ENCODE measurements around the gene BATF.
A peak's percentile ranks its signal among the peaks of the same experiment; 100 is the strongest.

DNA sequence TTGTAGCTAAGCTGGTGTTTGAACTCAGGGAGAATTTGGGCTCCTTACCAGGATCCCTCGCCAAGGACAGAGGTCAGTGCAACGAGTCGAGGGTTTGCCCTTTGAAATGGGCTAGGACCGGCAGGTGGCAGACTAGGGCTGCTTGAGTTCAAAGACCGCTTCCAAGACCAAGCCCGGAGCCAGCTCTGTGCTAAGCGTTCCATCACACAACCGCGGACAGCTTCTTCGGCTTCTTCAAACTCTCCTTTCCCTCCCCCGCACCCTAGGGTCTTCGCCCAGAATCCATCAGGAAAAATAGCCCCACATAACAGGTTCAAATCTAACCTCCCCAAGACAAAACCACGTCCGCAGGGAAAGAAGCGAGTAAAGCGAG, 55.4 kb downstream of the BATF start:
- TF ChIP-seq, protein P1, sequence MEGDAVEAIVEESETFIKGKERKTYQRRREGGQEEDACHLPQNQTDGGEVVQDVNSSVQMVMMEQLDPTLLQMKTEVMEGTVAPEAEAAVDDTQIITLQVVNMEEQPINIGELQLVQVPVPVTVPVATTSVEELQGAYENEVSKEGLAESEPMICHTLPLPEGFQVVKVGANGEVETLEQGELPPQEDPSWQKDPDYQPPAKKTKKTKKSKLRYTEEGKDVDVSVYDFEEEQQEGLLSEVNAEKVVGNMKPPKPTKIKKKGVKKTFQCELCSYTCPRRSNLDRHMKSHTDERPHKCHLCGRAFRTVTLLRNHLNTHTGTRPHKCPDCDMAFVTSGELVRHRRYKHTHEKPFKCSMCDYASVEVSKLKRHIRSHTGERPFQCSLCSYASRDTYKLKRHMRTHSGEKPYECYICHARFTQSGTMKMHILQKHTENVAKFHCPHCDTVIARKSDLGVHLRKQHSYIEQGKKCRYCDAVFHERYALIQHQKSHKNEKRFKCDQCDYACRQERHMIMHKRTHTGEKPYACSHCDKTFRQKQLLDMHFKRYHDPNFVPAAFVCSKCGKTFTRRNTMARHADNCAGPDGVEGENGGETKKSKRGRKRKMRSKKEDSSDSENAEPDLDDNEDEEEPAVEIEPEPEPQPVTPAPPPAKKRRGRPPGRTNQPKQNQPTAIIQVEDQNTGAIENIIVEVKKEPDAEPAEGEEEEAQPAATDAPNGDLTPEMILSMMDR (IDR thresholded peaks at IDR 0.05): peak; percentile 89
- TF ChIP-seq ZFX (IDR thresholded peaks at IDR 0.05; ENCODE audit: borderline replicate concordance): no peak

All from 22Rv1 (cell line).